WTC11 (cell line): ENCODE data around the gene ADAM12. TPM values are rescaled to one million over a fixed set of nuclear protein-coding genes. Genes with fewer than 3 reads are reported as not detected.

Experiments
- ATAC-seq: fragments of 200-7000 bp; cut with Tn5 transposase; 2 replicates; pipeline ENCODE4 v1.10.0; 2021; ENCODE audit warnings: mild to moderate bottlenecking, moderate library complexity
- CTCF ChIA-PET: fragments of 300-600 bp; sonication (Branson Sonifier 250); formaldehyde crosslinking; loops from one replicate; lab custom pipeline; 2021; ENCODE audit warnings: antibody characterized with exemption; lab: Charles Lee
- POLR2A ChIA-PET: fragments of 350-600 bp; sonication (Branson Sonifier 250); formaldehyde crosslinking; loops from one replicate; lab custom pipeline; 2021; ENCODE audit warnings: antibody characterized with exemption; lab: Charles Lee
- DNase-seq: peaks from one replicate; pipeline ENCODE4 v3.0.0; 2021; ENCODE audit warnings: low spot score
- H3K27ac Mint-ChIP-seq: 2 replicates; pipeline ENCODE4 v1.8.0; 2021; ENCODE audit warnings: mixed read lengths
- H3K27me3 Mint-ChIP-seq: 2 replicates; pipeline ENCODE4 v1.8.0; 2021; ENCODE audit warnings: low read depth, mild to moderate bottlenecking, moderate library complexity, mixed read lengths
- H3K36me3 Mint-ChIP-seq: 2 replicates; pipeline ENCODE4 v1.8.0; 2021; ENCODE audit warnings: mixed read lengths
- H3K4me1 Mint-ChIP-seq: 2 replicates; pipeline ENCODE4 v1.8.0; 2022; ENCODE audit warnings: mixed read lengths
- H3K4me3 Mint-ChIP-seq: 2 replicates; pipeline ENCODE4 v1.8.0; 2021; ENCODE audit warnings: mild to moderate bottlenecking, moderate library complexity, mixed read lengths
- H3K9me3 Mint-ChIP-seq: 2 replicates; pipeline ENCODE4 v1.8.0; 2021; ENCODE audit warnings: mixed read lengths
- AR ChIP-seq: fragments of 250-450 bp; sonication (Bioruptor Pico); IDR thresholded peaks from 2 replicates; pipeline ENCODE4 v1.9.0; 2021; ENCODE audit warnings: mild to moderate bottlenecking
- ARID4B ChIP-seq: sonication (generic); formaldehyde crosslinking; IDR thresholded peaks from 2 replicates; pipeline ENCODE4 v1.8.0; 2023; ENCODE audit warnings: missing genetic modification reagents, mild to moderate bottlenecking, borderline replicate concordance
- ATF1 ChIP-seq: sonication (generic); formaldehyde crosslinking; IDR thresholded peaks from 2 replicates; pipeline ENCODE4 v1.8.1; 2023; ENCODE audit warnings: mild to moderate bottlenecking, moderate library complexity, missing genetic modification reagents
- CBFB ChIP-seq: sonication (generic); formaldehyde crosslinking; IDR thresholded peaks from 2 replicates; pipeline ENCODE4 v1.8.1; 2022; ENCODE audit warnings: mild to moderate bottlenecking, low read depth, missing genetic modification reagents
- ELF4 ChIP-seq: sonication (generic); formaldehyde crosslinking; IDR thresholded peaks from 2 replicates; pipeline ENCODE4 v1.8.1; 2022; ENCODE audit warnings: low read depth, mild to moderate bottlenecking, moderate library complexity, missing genetic modification reagents
- FOXJ3 ChIP-seq: sonication (generic); formaldehyde crosslinking; IDR thresholded peaks from 2 replicates; pipeline ENCODE4 v1.9.0; 2021; ENCODE audit warnings: missing genetic modification reagents, mild to moderate bottlenecking, borderline replicate concordance
- GABPB1 ChIP-seq: sonication (generic); formaldehyde crosslinking; IDR thresholded peaks from 2 replicates; pipeline ENCODE4 v1.8.1; 2023; ENCODE audit warnings: mild to moderate bottlenecking, missing genetic modification reagents
- HMGA2 ChIP-seq: fragments of 250-450 bp; sonication (Bioruptor Pico); IDR thresholded peaks from 2 replicates; pipeline ENCODE4 v1.4.0; 2021; ENCODE audit warnings: mild to moderate bottlenecking, moderate library complexity
- KAT7 ChIP-seq: sonication (generic); formaldehyde crosslinking; IDR thresholded peaks from 2 replicates; pipeline ENCODE4 v1.8.1; 2023; ENCODE audit warnings: missing genetic modification reagents, mild to moderate bottlenecking, borderline replicate concordance
- MAX ChIP-seq: sonication (generic); formaldehyde crosslinking; IDR thresholded peaks from 2 replicates; pipeline ENCODE4 v1.8.0; 2022; ENCODE audit warnings: mild to moderate bottlenecking, missing genetic modification reagents
- MXD4 ChIP-seq: fragments of 250-450 bp; sonication (Bioruptor Pico); IDR thresholded peaks from 2 replicates; pipeline ENCODE4 v1.8.0; 2021; ENCODE audit warnings: mild to moderate bottlenecking, moderate library complexity, borderline replicate concordance
- NR3C1 ChIP-seq: sonication (generic); formaldehyde crosslinking; conservative IDR thresholded peaks from 2 replicates; pipeline ENCODE4 v1.8.1; 2023; ENCODE audit warnings: low read depth, mild to moderate bottlenecking, missing genetic modification reagents
- PRDM15 ChIP-seq: sonication (generic); formaldehyde crosslinking; IDR thresholded peaks from 2 replicates; pipeline ENCODE4 v1.8.0; 2022; ENCODE audit warnings: missing genetic modification reagents
- RORB ChIP-seq: fragments of 250-450 bp; sonication (Bioruptor Pico); IDR thresholded peaks from 2 replicates; pipeline ENCODE4 v1.9.0; 2021; ENCODE audit warnings: mild to moderate bottlenecking
- SP1 ChIP-seq: sonication (generic); formaldehyde crosslinking; conservative IDR thresholded peaks from 2 replicates; pipeline ENCODE4 v1.8.1; 2022; ENCODE audit warnings: missing genetic modification reagents
- TCF7 ChIP-seq: sonication (generic); formaldehyde crosslinking; IDR thresholded peaks from 2 replicates; pipeline ENCODE4 v1.8.0; 2022; ENCODE audit warnings: mild to moderate bottlenecking, low read depth, missing genetic modification reagents, moderate library complexity
- ZBTB21 ChIP-seq: sonication (generic); formaldehyde crosslinking; IDR thresholded peaks from 2 replicates; pipeline ENCODE4 v1.8.1; 2023; ENCODE audit warnings: mild to moderate bottlenecking, missing genetic modification reagents, borderline replicate concordance
- ZBTB43 ChIP-seq: sonication (generic); formaldehyde crosslinking; IDR thresholded peaks from 2 replicates; pipeline ENCODE4 v1.8.1; 2023; ENCODE audit warnings: mild to moderate bottlenecking, missing genetic modification reagents
- ZNF219 ChIP-seq: sonication (generic); formaldehyde crosslinking; IDR thresholded peaks from 2 replicates; pipeline ENCODE4 v1.8.0; 2023; ENCODE audit warnings: missing genetic modification reagents, mild to moderate bottlenecking, borderline replicate concordance
- ZNF512 ChIP-seq: sonication (generic); formaldehyde crosslinking; IDR thresholded peaks from 2 replicates; pipeline ENCODE4 v1.8.1; 2022; ENCODE audit warnings: missing genetic modification reagents, borderline replicate concordance
- ZSCAN18 ChIP-seq: fragments of 250-450 bp; sonication (Bioruptor Pico); IDR thresholded peaks from 2 replicates; pipeline ENCODE4 v2.1.2; 2022; ENCODE audit warnings: mild to moderate bottlenecking, moderate library complexity
- total RNA-seq: library from RNA; stranded (reverse); gene quantifications from 3 replicates; pipeline ENCODE4 v1.2.3, GENCODE V29; 2021

ADAM12 gene
- total RNA-seq, 1 experiment from 2014 or later = 0.22 TPM

- DNase-seq (no peak), ATAC-seq (no peak)
- Mint-ChIP-seq H3K27ac (no peak overlapping the region), H3K4me3 (no peak overlapping the region), H3K9me3 (peaks cover 4% of the 10 kb centered on the region; the same call in 1 of the 2 replicates), H3K27me3 (no peaks in the 10 kb centered on the region), H3K36me3 (no peaks in the 10 kb centered on the region), H3K4me1 (peaks cover 6% of the 10 kb centered on the region)
- POLR2A ChIA-PET = no interaction called here
- CTCF ChIA-PET = no interaction called here
- TF ChIP-seq MXD4 (CRISPR knock-in tag) (no peak), ZNF219 (no peak), ZBTB21 (CRISPR knock-in tag) (no peak), ZBTB43 (CRISPR knock-in tag) (no peak), AR (CRISPR knock-in tag) (no peak), TCF7 (CRISPR knock-in tag) (no peak), MAX (CRISPR knock-in tag) (no peak), ZSCAN18 (CRISPR knock-in tag) (no peak), ELF4 (CRISPR knock-in tag) (no peak), CBFB (CRISPR knock-in tag) (no peak), SP1 (CRISPR knock-in tag) (no peak), GABPB1 (CRISPR knock-in tag) (no peak), RORB (no peak), ARID4B (CRISPR knock-in tag) (no peak), HMGA2 (no peak), NR3C1 (CRISPR knock-in tag) (no peak)
Measured at GRCh38 chr10:126430512-126430911, 42.2 kb upstream of the ADAM12 start.

GRCh38 chr10:126429275-126429674, 41.0 kb upstream of the ADAM12 start:
- H3K36me3 Mint-ChIP-seq = peaks cover 2% of the 10 kb centered on the region
- no peaks in the 10 kb centered on the region; the same call in 1 of the 2 replicates for H3K27me3 Mint-ChIP-seq
- H3K4me1 Mint-ChIP-seq = peaks cover 11% of the 10 kb centered on the region
- ATAC-seq = no peak
- ChIA-PET CTCF (no interaction called here), POLR2A (no interaction called here)
- H3K9me3 Mint-ChIP-seq = peaks cover 6% of the 10 kb centered on the region
- no peak overlapping the region for H3K27ac Mint-ChIP-seq
- H3K4me3 Mint-ChIP-seq = no peak overlapping the region
- no peak for DNase-seq
- TF ChIP-seq TCF7 (CRISPR knock-in tag) (no peak), FOXJ3 (no peak), PRDM15 (CRISPR knock-in tag) (no peak), KAT7 (CRISPR knock-in tag) (no peak), ATF1 (CRISPR knock-in tag) (no peak), ZNF512 (CRISPR knock-in tag) (no peak), ZBTB21 (CRISPR knock-in tag) (no peak)
